Colonic mucosa (tissue), 4 donors: ENCODE data around the gene TAF4. TPM values are rescaled to one million over a fixed set of nuclear protein-coding genes. Genes with fewer than 3 reads are reported as not detected.
"Not testable (repeated sequence)": the region's sequence is repeated elsewhere in the genome, so short reads cannot be mapped to it uniquely, and the experiment has no call there.

Experiments used
- DNase-seq: peaks from one replicate; pipeline ENCODE4 v3.0.0-alpha.2; 2020
- H3K27ac ChIP-seq: fragments of 200-600 bp; one replicate; pipeline ENCODE4 v1.8.0; 2021
- H3K27me3 ChIP-seq: fragments of 200-600 bp; one replicate; pipeline ENCODE4 v1.8.0; 2021
- H3K36me3 ChIP-seq: fragments of 200-600 bp; one replicate; pipeline ENCODE4 v1.8.0; 2021
- H3K4me1 ChIP-seq: fragments of 200-600 bp; one replicate; pipeline ENCODE4 v1.8.0; 2021; ENCODE audit warnings: mild to moderate bottlenecking
- H3K4me3 ChIP-seq: fragments of 200-600 bp; one replicate; pipeline ENCODE4 v1.8.0; 2021
- H3K9ac ChIP-seq, 2 donors: one replicate each; pipeline ENCODE4 v1.7.0; 2013; ENCODE audit warnings: control low read depth in 2 of 2, low read depth in 2 of 2, low read length in 2 of 2
- H3K9me3 ChIP-seq: fragments of 200-600 bp; one replicate; pipeline ENCODE4 v1.8.0; 2021
- CTCF ChIP-seq: fragments of 200-600 bp; IDR thresholded peaks from one replicate; pipeline ENCODE4 v1.8.0; 2022; ENCODE audit warnings: antibody characterized with exemption, mild to moderate bottlenecking
- intact Hi-C: fragments of 100-400 bp; cut with DNase I; formaldehyde crosslinking; loops from one replicate; pipeline ENCODE4 v1.14.1; 2022
- total RNA-seq, 2 donors: library from RNA; stranded (reverse); fragmentation: NEBNext Ultra II Directional in 1 of 2; extraction: Animal tissue kit (Norgen Biotek cat#: 25700) in 1 of 2; gene quantifications; one replicate each; pipeline ENCODE4 v1.2.1, GENCODE V29; 2021
- donor health status: healthy.
- donor health status: DM: no; HTN: no; CAD: no.
- donor health status: DM: no; HTN: no; CAD: no.

Gene TAF4
- total RNA-seq, 2 donors from 2014 or later, result 17.4 to 27.3 TPM

- no peak for DNase-seq
- H3K36me3 ChIP-seq, result no peaks in the 10 kb centered on the region
- intact Hi-C loops, result no loop called here
Measured at GRCh38 chr20:61988665-61989064, 77.0 kb downstream of the TAF4 start.

GRCh38 chr20:61986762-61987321, 78.8 kb downstream of the TAF4 start:
- DNase-seq, result no peak
- H3K4me3 ChIP-seq, result no peak overlapping the region
- no peaks in the 10 kb centered on the region for H3K36me3 ChIP-seq
- TF ChIP-seq CTCF, result no peak
- intact Hi-C loops, result no loop called here
- no peaks in the 10 kb centered on the region for H3K9me3 ChIP-seq
- no peaks in the 10 kb centered on the region for H3K4me1 ChIP-seq
- H3K9ac ChIP-seq, result no peak overlapping the region
- H3K27ac ChIP-seq, result no peak overlapping the region
- no peaks in the 10 kb centered on the region for H3K27me3 ChIP-seq

More at GRCh38 chr20:61988665-61989064, 77.0 kb downstream of the TAF4 start:
- H3K4me1 ChIP-seq, result no peaks in the 10 kb centered on the region
- no peak overlapping the region for H3K27ac ChIP-seq
- H3K27me3 ChIP-seq, result no peaks in the 10 kb centered on the region
- H3K4me3 ChIP-seq, result no peak overlapping the region
- H3K9me3 ChIP-seq, result no peaks in the 10 kb centered on the region
- no peak overlapping the region for H3K9ac ChIP-seq
- TF ChIP-seq CTCF, result no peak

GRCh38 chr20:61985096-61985495, 80.6 kb downstream of the TAF4 start:
- Histone ChIP-seq H3K4me3 (no peak overlapping the region), H3K4me1 (no peaks in the 10 kb centered on the region), H3K9ac (no peak overlapping the region), H3K36me3 (no peaks in the 10 kb centered on the region), H3K9me3 (no peaks in the 10 kb centered on the region), H3K27ac (no peak overlapping the region), H3K27me3 (no peaks in the 10 kb centered on the region)
- DNase-seq, result no peak
- TF ChIP-seq CTCF, result no peak
- intact Hi-C loops, result no loop called here

- H3K4me3 ChIP-seq, H3K9me3 ChIP-seq, H3K27ac ChIP-seq, H3K4me1 ChIP-seq, H3K27me3 ChIP-seq, intact Hi-C loops, DNase-seq, H3K36me3 ChIP-seq, H3K9ac ChIP-seq: not testable (repeated sequence)
Measured at GRCh38 chr20:61984431-61984830, 81.2 kb downstream of the TAF4 start.

GRCh38 chr20:61983965-61984364, 81.7 kb downstream of the TAF4 start:
- no peaks in the 10 kb centered on the region for H3K27me3 ChIP-seq
- no peak overlapping the region for H3K9ac ChIP-seq
- no peak for TF ChIP-seq CTCF
- no peaks in the 10 kb centered on the region for H3K36me3 ChIP-seq
- no peak for DNase-seq
- no peak overlapping the region for H3K4me3 ChIP-seq
- H3K27ac ChIP-seq, result no peak overlapping the region
- H3K4me1 ChIP-seq, result no peaks in the 10 kb centered on the region
- intact Hi-C loops, result no loop called here
- H3K9me3 ChIP-seq, result no peaks in the 10 kb centered on the region

- no peak overlapping the region for H3K27ac ChIP-seq
- H3K9me3 ChIP-seq, result no peaks in the 10 kb centered on the region
- H3K4me3 ChIP-seq, result no peak overlapping the region
- H3K4me1 ChIP-seq, result no peaks in the 10 kb centered on the region
- no peak for TF ChIP-seq CTCF
- DNase-seq, result no peak
- H3K27me3 ChIP-seq, result no peaks in the 10 kb centered on the region
- intact Hi-C loops, result no loop called here
- no peaks in the 10 kb centered on the region for H3K36me3 ChIP-seq
- no peak overlapping the region for H3K9ac ChIP-seq
Measured at GRCh38 chr20:61982951-61983315, 82.7 kb downstream of the TAF4 start.
